B cell (primary cell): Measurements from ENCODE around the gene PLCD1. TPM values are rescaled to one million over a fixed set of nuclear protein-coding genes. Genes with fewer than 3 reads are reported as not detected.

Source experiments
- ATAC-seq: fragments of 200-7000 bp; cut with Tn5 transposase; one replicate; pipeline ENCODE4 v1.10.0; 2021; ENCODE audit warnings: low read depth, mild to moderate bottlenecking, moderate number of reproducible peaks, moderate library complexity
- CTCF ChIA-PET: fragments of 350-600 bp; sonication (Branson Sonifier 250); formaldehyde crosslinking; loops from one replicate; lab custom pipeline; 2021; ENCODE audit warnings: antibody characterized with exemption, inconsistent platforms; lab: Charles Lee
- POLR2A ChIA-PET: fragments of 350-600 bp; sonication (Branson Sonifier 250); formaldehyde crosslinking; loops from one replicate; lab custom pipeline; 2021; ENCODE audit warnings: antibody characterized with exemption; lab: Charles Lee
- DNase-seq: peaks from one replicate; pipeline ENCODE4 v3.0.0; 2013
- H2AFZ ChIP-seq: 2 replicates; pipeline ENCODE4 v1.6.1; 2012; ENCODE audit warnings: mild to moderate bottlenecking, low read depth, low read length; ENCODE audit not compliant: insufficient read depth, poor library complexity, severe bottlenecking
- H3K27ac ChIP-seq, 2 donors: 1 replicate in 1 of 2; 2 replicates in 1 of 2; pipeline ENCODE4 v1.5.1; 2012 to 2013; ENCODE audit warnings: low read length in 2 of 2, mild to moderate bottlenecking in 2 of 2, moderate library complexity in 1 of 2
- H3K27me3 ChIP-seq, 4 experiments: fragments of 200-600 bp in 1 of 4; sonication (generic) in 1 of 4; replicated peaks in 1 of 4; 1 replicate in 2 of 4; 2 replicates in 2 of 4; pipeline versions ENCODE4 v1.6.1 to v1.7.0; 2013 to 2016; ENCODE audit warnings: low read length in 3 of 4, mild to moderate bottlenecking in 2 of 4, mixed read lengths in 1 of 4, moderate library complexity in 1 of 4; ENCODE audit not compliant: insufficient read depth in 4 of 4, control insufficient read depth in 3 of 4; ENCODE audit errors: control extremely low read depth in 1 of 4
- H3K36me3 ChIP-seq, 2 experiments: replicated peaks in 1 of 2; 1 replicate in 1 of 2; 2 replicates in 1 of 2; pipeline versions ENCODE4 v1.6.1 to v1.7.1; 2013; ENCODE audit warnings: low read length in 1 of 2; ENCODE audit not compliant: insufficient read depth in 2 of 2, control insufficient read depth in 1 of 2; ENCODE audit errors: control extremely low read depth in 1 of 2, extremely low read depth in 1 of 2
- H3K4me1 ChIP-seq, 2 donors: fragments of 200-600 bp in 1 of 2; sonication (generic) in 1 of 2; 1 replicate in 1 of 2; 2 replicates in 1 of 2; pipeline versions ENCODE4 v1.5.1 to v1.6.1; 2013 to 2017; ENCODE audit warnings: low read length in 2 of 2; ENCODE audit not compliant: control insufficient read depth in 2 of 2, insufficient read depth in 2 of 2
- H3K4me2 ChIP-seq: replicated peaks from 2 replicates; pipeline ENCODE3; 2012; ENCODE audit warnings: mild to moderate bottlenecking, low read depth, low read length; ENCODE audit not compliant: poor library complexity, severe bottlenecking
- H3K4me3 ChIP-seq, 5 experiments: fragments of 200-600 bp in 1 of 5; sonication (generic) in 1 of 5; 1 replicate in 3 of 5; 2 replicates in 2 of 5; pipeline versions ENCODE4 v1.5.1 to v1.7.0; 2011 to 2016; ENCODE audit warnings: low read length in 4 of 5, mild to moderate bottlenecking in 4 of 5, low read depth in 2 of 5, control low read depth in 1 of 5, moderate library complexity in 1 of 5; ENCODE audit not compliant: insufficient read depth in 1 of 5; ENCODE audit errors: control extremely low read depth in 1 of 5, extremely low read depth in 1 of 5
- H3K79me2 ChIP-seq: fragments of 200-600 bp; sonication (generic); one replicate; pipeline ENCODE4 v1.6.0; 2016; ENCODE audit warnings: low read length; ENCODE audit not compliant: control insufficient read depth, insufficient read depth
- H3K9ac ChIP-seq: fragments of 200-600 bp; sonication (generic); 2 replicates; pipeline ENCODE4 v1.6.1; 2017; ENCODE audit warnings: mild to moderate bottlenecking, low read length, moderate library complexity
- H3K9me3 ChIP-seq, 3 donors: one replicate each; pipeline versions ENCODE4 v1.6.1 to v1.7.1; 2013; ENCODE audit warnings: low read length in 2 of 3; ENCODE audit not compliant: control insufficient read depth in 2 of 3, insufficient read depth in 1 of 3; ENCODE audit errors: control extremely low read depth in 1 of 3
- H4K20me1 ChIP-seq: 2 replicates; pipeline ENCODE4 v1.6.0; 2012; ENCODE audit warnings: mild to moderate bottlenecking, low read length; ENCODE audit not compliant: insufficient read depth, control insufficient read depth, poor library complexity, severe bottlenecking
- H3K27ac Mint-ChIP-seq: one replicate; pipeline ENCODE4 v1.8.0; 2021; ENCODE audit warnings: mixed read lengths
- H3K27me3 Mint-ChIP-seq: one replicate; pipeline ENCODE4 v1.8.0; 2021; ENCODE audit warnings: mixed read lengths
- H3K4me1 Mint-ChIP-seq: one replicate; pipeline ENCODE4 v1.8.0; 2021; ENCODE audit warnings: mixed read lengths
- H3K4me3 Mint-ChIP-seq: one replicate; pipeline ENCODE4 v1.8.0; 2021; ENCODE audit warnings: mixed read lengths
- H3K9me3 Mint-ChIP-seq: one replicate; pipeline ENCODE4 v1.8.0; 2022; ENCODE audit warnings: mixed read lengths; ENCODE audit not compliant: insufficient read depth
- CTCF ChIP-seq: fragments of 200-600 bp; IDR thresholded peaks from one replicate; pipeline ENCODE4 v1.8.0; 2022; ENCODE audit warnings: antibody characterized with exemption, mild to moderate bottlenecking
- EZH2 ChIP-seq: IDR thresholded peaks from 2 replicates; pipeline ENCODE4 v1.6.1; 2012; ENCODE audit warnings: borderline replicate concordance, low read depth, mild to moderate bottlenecking, moderate library complexity, low read length; ENCODE audit not compliant: insufficient read depth, poor library complexity, severe bottlenecking
- WGBS: methylation state at CpG from one replicate; pipeline ENCODE4 v1.1.5; 2013; ENCODE audit warnings: missing lambda C conversion rate; ENCODE audit not compliant: insufficient coverage; 5-methylcytosine and 5-hydroxymethylcytosine counted together
- intact Hi-C: fragments of 100-400 bp; cut with micrococcal nuclease; formaldehyde crosslinking; loops from one replicate; pipeline ENCODE4 v1.10.0; 2022
- polyA plus RNA-seq: library from polyadenylated mRNA; depleted of rRNA; stranded (reverse); fragments of >200 nt; gene quantifications from 2 replicates; pipeline ENCODE4 v1.2.3, GENCODE V29; 2012
- total RNA-seq, 2 donors: library from RNA; stranded (reverse); fragments of 120-200 nt in 1 of 2; gene quantifications; 1 replicate in 1 of 2; 2 replicates in 1 of 2; pipeline versions ENCODE4 v1.2.3 to v1.2.4, GENCODE V29; 2013 to 2022

The PLCD1 gene
- total and polyA plus RNA-seq, 2 donors (not counting 1 experiment from before 2014, with no cell fraction given), result 5.8 to 10.1 TPM

GRCh38 chr3:38028621-38029361 is 651 bp downstream of the PLCD1 start:
- CTCF ChIA-PET, result interaction anchor here (2.0 to 2.4 kb wide), 2 partner anchors 10 to 32 kb away, joined by 7 to 8 read pairs; partner anchors contain the start of gene DLEC1
- Histone ChIP-seq H3K4me3 (peak overlapping the region in 4 of 5 experiments; percentile 37 to 56 (median 50)), H3K27me3 (peaks cover 0 to 56% (median 20%) of the 10 kb centered on the region in 4 experiments), H3K9me3 (peaks cover 0 to 19% (median 0%) of the 10 kb centered on the region in 3 donors), H2AFZ (no peak overlapping the region), H3K79me2 (no peaks in the 10 kb centered on the region), H4K20me1 (no peaks in the 10 kb centered on the region), H3K9ac (peak overlapping the region; percentile 56), H3K4me2 (peak overlapping the region; percentile 88), H3K27ac (no peak overlapping the region), H3K4me1 (peaks cover 26 to 39% of the 10 kb centered on the region in 2 donors), H3K36me3 (no peaks in the 10 kb centered on the region)
- ATAC-seq (no peak), DNase-seq (no peak)
- Mint-ChIP-seq H3K9me3 (no peaks in the 10 kb centered on the region), H3K4me1 (peaks cover 30% of the 10 kb centered on the region), H3K27ac (peak overlapping the region; percentile 6), H3K27me3 (peaks cover 38% of the 10 kb centered on the region), H3K4me3 (peak overlapping the region; percentile 69)
- WGBS, result 39% methylated on average over 35 of the region's 45 CpGs
- intact Hi-C loops, result no loop called here
- TF ChIP-seq EZH2 (no peak), CTCF (no peak)
- POLR2A ChIA-PET, result interaction anchor here (1.2 kb wide), 1 partner anchor 10 kb away, joined by 4 read pairs; the partner anchor contains the start of gene DLEC1
